GM12878 (cell line): Measurements from ENCODE around the gene SPACDR. TPM values are rescaled to one million over a fixed set of nuclear protein-coding genes. Genes with fewer than 3 reads are reported as not detected.
A peak's percentile ranks its signal among the peaks of the same experiment; 100 is the strongest.

Source experiments
- ATAC-seq: fragments of 200-7000 bp; cut with Tn5 transposase; 3 replicates; pipeline ENCODE4 v1.9.1; 2020; ENCODE audit warnings: mild to moderate bottlenecking, moderate library complexity
- BruUV-seq: library from RNA; stranded (reverse); fragments of 400-500 nt; replicated peaks from 2 replicates; lab custom pipeline; 2021; lab: Mats Ljungman, UMichigan
- CTCF ChIA-PET: fragments of 300-600 bp; sonication (Branson Sonifier 250); formaldehyde crosslinking; extraction: SDS; loops from one replicate; lab custom pipeline; 2021; ENCODE audit warnings: inconsistent platforms; lab: Yijun Ruan, JAX
- POLR2A ChIA-PET: fragments of 350-600 bp; formaldehyde crosslinking; extraction: SDS; loops from one replicate; lab custom pipeline; 2021; ENCODE audit warnings: inconsistent platforms; lab: Charles Lee
- RAD21 ChIA-PET: fragments of 300-600 bp; sonication (Branson Sonifier 250); formaldehyde crosslinking; loops from one replicate; lab custom pipeline; 2023; ENCODE audit warnings: antibody characterized with exemption; ENCODE audit not compliant: unreplicated experiment; lab: Charles Lee
- SMC1A ChIA-PET: fragments of 300-600 bp; sonication (Branson Sonifier 250); formaldehyde crosslinking; loops from one replicate; lab custom pipeline; 2023; ENCODE audit not compliant: unreplicated experiment, uncharacterized antibody; lab: Charles Lee
- DNase-seq: peaks from one replicate; pipeline ENCODE4 v3.0.0-alpha.2; 2011; ENCODE audit warnings: low read depth, low spot score
- FAIRE-seq: peaks from 3 replicates; lab custom pipeline; 2011; peaks lifted over from hg19 to GRCh38; lab: Jason Lieb, UNC
- H2AFZ ChIP-seq: 2 replicates; pipeline ENCODE4 v1.6.0; 2011; ENCODE audit warnings: low read depth, low read length, control low read depth; ENCODE audit not compliant: control insufficient read depth
- H3K27ac ChIP-seq: 2 replicates; pipeline ENCODE4 v1.5.1; 2011; ENCODE audit warnings: control low read depth; ENCODE audit not compliant: control insufficient read depth, insufficient read depth
- H3K27me3 ChIP-seq, 2 experiments: replicated peaks in 1 of 2; 2 replicates each; pipeline versions ENCODE4 v1.6.0 to v1.6.1; 2011; ENCODE audit warnings: low read length in 1 of 2; ENCODE audit not compliant: control insufficient read depth in 2 of 2, insufficient read depth in 2 of 2
- H3K36me3 ChIP-seq, 2 experiments: 2 replicates each; pipeline ENCODE4 v1.5.1; 2011; ENCODE audit warnings: low read length in 1 of 2; ENCODE audit not compliant: control insufficient read depth in 2 of 2, insufficient read depth in 2 of 2
- H3K4me1 ChIP-seq: 2 replicates; pipeline ENCODE4 v1.6.1; 2011; ENCODE audit warnings: mild to moderate bottlenecking, low read length, moderate library complexity, mixed read lengths; ENCODE audit not compliant: control insufficient read depth, insufficient read depth
- H3K4me2 ChIP-seq: 2 replicates; pipeline ENCODE4 v1.6.0; 2011; ENCODE audit warnings: control low read depth; ENCODE audit not compliant: control insufficient read depth, insufficient read depth
- H3K4me3 ChIP-seq: fragments of 200-600 bp; sonication (generic); 2 replicates; pipeline ENCODE4 v1.5.1; 2016
- H3K79me2 ChIP-seq: 2 replicates; pipeline ENCODE4 v1.6.0; 2011; ENCODE audit warnings: low read length; ENCODE audit not compliant: control insufficient read depth, insufficient read depth
- H3K9ac ChIP-seq: 2 replicates; pipeline ENCODE4 v1.8.0; 2011; ENCODE audit warnings: low read length, control low read depth, mixed read lengths; ENCODE audit not compliant: control insufficient read depth, insufficient read depth
- H3K9me3 ChIP-seq: replicated peaks from 3 replicates; pipeline ENCODE4 v1.5.1; 2011; ENCODE audit warnings: mild to moderate bottlenecking, low read length; ENCODE audit not compliant: control insufficient read depth, insufficient read depth
- H4K20me1 ChIP-seq: 2 replicates; pipeline ENCODE4 v1.6.0; 2011; ENCODE audit not compliant: control insufficient read depth, insufficient read depth
- BHLHE40 ChIP-seq, 2 experiments: fragments of 450-650 bp in 1 of 2; IDR thresholded peaks; 2 replicates each; pipeline ENCODE4 v1.6.1; 2011 to 2017; ENCODE audit warnings: low read depth in 2 of 2, borderline replicate concordance in 1 of 2, improper control_type of control experiment in 1 of 2, low read length in 1 of 2, mild to moderate bottlenecking in 1 of 2
- E2F4 ChIP-seq: IDR thresholded peaks from 2 replicates; pipeline ENCODE4 v1.6.1; 2012; ENCODE audit warnings: low read depth, low read length, improper control_type of control experiment
- EED ChIP-seq: sonication (generic); IDR thresholded peaks from 2 replicates; pipeline ENCODE4 v1.6.1; 2016; ENCODE audit warnings: antibody characterized with exemption, low read depth
- KAT2A ChIP-seq: conservative IDR thresholded peaks from 2 replicates; pipeline ENCODE4 v1.6.1; 2011; ENCODE audit warnings: low read depth, low read length; ENCODE audit not compliant: control insufficient read depth
- MTA2 ChIP-seq: fragments of 450-650 bp; IDR thresholded peaks from 2 replicates; pipeline ENCODE4 v1.6.1; 2016; ENCODE audit warnings: low read depth, mild to moderate bottlenecking, moderate library complexity
- NBN ChIP-seq: fragments of 450-650 bp; IDR thresholded peaks from 2 replicates; pipeline ENCODE4 v1.6.1; 2016
- NKRF ChIP-seq: fragments of 450-650 bp; conservative IDR thresholded peaks from 2 replicates; pipeline ENCODE4 v1.6.1; 2017; ENCODE audit warnings: mild to moderate bottlenecking, moderate library complexity
- RAD51 ChIP-seq: fragments of 450-650 bp; IDR thresholded peaks from 2 replicates; pipeline ENCODE4 v1.6.1; 2016; ENCODE audit warnings: moderate library complexity, mild to moderate bottlenecking, inconsistent platforms
- RUNX3 ChIP-seq: IDR thresholded peaks from 2 replicates; pipeline ENCODE4 v1.6.1; 2012; ENCODE audit warnings: low read length, inconsistent platforms
- SMARCA5 ChIP-seq: fragments of 450-650 bp; IDR thresholded peaks from 2 replicates; pipeline ENCODE4 v1.6.1; 2017; ENCODE audit warnings: mild to moderate bottlenecking
- SP1 ChIP-seq: IDR thresholded peaks from one replicate; pipeline ENCODE4 v1.6.1; 2011; ENCODE audit warnings: low read depth, low read length
- TARDBP ChIP-seq: IDR thresholded peaks from 2 replicates; pipeline ENCODE4 v1.6.1; 2016; ENCODE audit warnings: borderline replicate concordance
- YY1 ChIP-seq: IDR thresholded peaks from 2 replicates; pipeline ENCODE4 v1.6.1; 2011; ENCODE audit warnings: low read depth, mild to moderate bottlenecking, low read length
- ZBED1 ChIP-seq: IDR thresholded peaks from 2 replicates; pipeline ENCODE4 v1.6.1; 2016; ENCODE audit warnings: borderline replicate concordance
- ZNF592 ChIP-seq: fragments of 450-650 bp; IDR thresholded peaks from 2 replicates; pipeline ENCODE4 v1.6.1; 2017; ENCODE audit warnings: mild to moderate bottlenecking, moderate library complexity
- ZSCAN29 ChIP-seq: fragments of 450-650 bp; IDR thresholded peaks from 2 replicates; pipeline ENCODE4 v1.6.1; 2017; ENCODE audit warnings: mild to moderate bottlenecking, moderate library complexity
- WGBS: methylation state at CpG from one replicate; pipeline ENCODE4 v1.1.6; 2016; ENCODE audit warnings: low lambda C conversion rate; ENCODE audit not compliant: insufficient replicate concordance, insufficient coverage; ENCODE audit errors: missing lambda C conversion rate; 5-methylcytosine and 5-hydroxymethylcytosine counted together
- in situ Hi-C: fragments of 300-500 bp; cut with MboI; formaldehyde crosslinking; loops from 9 replicates; pipeline ENCODE4 v1.14.3; 2018; ENCODE audit warnings: mixed read lengths
- intact Hi-C: fragments of 100-400 bp; cut with micrococcal nuclease; formaldehyde crosslinking; loops from one replicate; pipeline ENCODE4 v1.14.2; 2022; ENCODE audit not compliant: unreplicated experiment
- polyA plus RNA-seq, 11 experiments: library from polyadenylated mRNA; depleted of rRNA in 4 of 11; unstranded in 6 of 11; stranded (reverse) in 5 of 11; fragments of >200 nt; fragmentation: Nextera tagmentation in 4 of 11; fragmentation: Illumina TruSeq in 1 of 11; extraction: Ambion mirVana in 4 of 11; extraction: Trizol in 1 of 11; gene quantifications; 1 replicate in 1 of 11; 2 replicates in 10 of 11; pipeline versions ENCODE4 v1.2.1 to v1.2.3, GENCODE V29; 2011 to 2016; ENCODE audit warnings: inconsistent platforms in 2 of 11, missing spikeins in 2 of 11, low read depth in 1 of 11
- total RNA-seq, 4 experiments: library from RNA; depleted of rRNA in 3 of 4; stranded (reverse); fragments of >200 nt in 3 of 4; fragmentation: Illumina TruSeq in 1 of 4; extraction: Trizol in 1 of 4; gene quantifications; 2 replicates each; pipeline versions ENCODE4 v1.2.1 to v1.2.3, GENCODE V29; 2013 to 2021

The SPACDR gene
- total and polyA plus RNA-seq, 10 of the 15 experiments (the other 5 are each of a cell fraction or from before 2014, with no cell fraction given), result 0.18 to 1.5 (median 0.63) TPM

DNA sequence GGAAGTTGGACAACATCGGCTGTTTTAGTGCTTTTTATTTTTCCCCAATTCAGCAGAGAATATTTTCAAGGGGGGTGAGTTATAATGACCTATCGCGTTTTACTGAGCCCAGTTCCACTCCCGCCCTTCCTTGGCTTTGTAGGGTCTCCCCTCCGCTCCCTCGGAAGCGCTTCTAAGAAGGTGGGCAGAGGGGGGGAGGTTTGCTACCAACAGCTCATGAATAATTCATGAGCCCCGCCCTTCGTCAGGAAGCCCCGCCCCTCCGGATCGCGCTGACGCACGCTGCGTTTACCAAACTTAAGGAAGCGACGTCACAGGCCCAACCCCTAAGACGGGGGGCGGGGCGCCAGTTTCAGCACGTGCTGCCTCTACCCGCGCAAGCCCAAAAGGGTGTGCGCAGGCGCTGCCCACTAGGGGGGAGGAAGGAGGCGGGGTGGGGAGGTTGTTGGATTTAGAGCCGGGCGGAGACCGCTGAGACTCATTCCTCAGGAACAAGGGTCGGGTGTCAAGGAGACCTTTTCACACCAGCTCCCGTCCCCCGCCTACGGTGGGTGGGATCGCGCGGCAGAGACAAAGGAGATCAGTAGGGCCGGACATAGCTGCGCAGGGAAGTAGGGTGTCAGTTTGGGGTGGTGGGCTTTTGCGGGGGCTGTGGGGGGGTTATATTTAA is 35.0 kb downstream of the SPACDR start:
- peaks cover 2 to 14% of the 10 kb centered on the region in 2 experiments; a peak in 3 of 4 replicates for H3K36me3 ChIP-seq
- H2AFZ ChIP-seq, result peak overlapping the region; percentile 42; the same call in 1 of the 2 replicates
- H3K27ac ChIP-seq, result peak overlapping the region; percentile 99
- ATAC-seq (peak; percentile 68), FAIRE-seq (no peak), DNase-seq (peak; percentile 96)
- WGBS, result 1% methylated on average over 40 of the region's 40 CpGs
- H3K9ac ChIP-seq, result peak overlapping the region; percentile 98
- peaks cover 36% of the 10 kb centered on the region for H3K79me2 ChIP-seq
- intact Hi-C loops, result loop anchor here (1.0 kb wide), 1 partner anchor 33 kb away; no protein-coding TSS in a partner anchor
- POLR2A ChIA-PET, result interaction anchor here (0.5 to 2.5 kb wide), 34 partner anchors 8 to 447 kb away, joined by 3 to 18 read pairs (median 6); partner anchors contain the start of genes FBXO24, LRCH4, MOSPD3 and POP7
- RAD21 ChIA-PET, result interaction anchor here (0.7 to 3.1 kb wide), 18 partner anchors 9 to 280 kb away, joined by 3 to 25 read pairs (median 4); partner anchors contain the start of gene LAMTOR4
- no peaks in the 10 kb centered on the region for H4K20me1 ChIP-seq
- H3K9me3 ChIP-seq, result no peaks in the 10 kb centered on the region
- SMC1A ChIA-PET, result interaction anchor here (0.6 to 3.0 kb wide), 10 partner anchors 9 to 244 kb away, joined by 3 to 15 read pairs (median 4); no protein-coding TSS in a partner anchor
- H3K4me1 ChIP-seq, result peaks cover 28% of the 10 kb centered on the region
- peak overlapping the region; percentile 74 for H3K4me3 ChIP-seq
- in situ Hi-C loops, result no loop called here
- CTCF ChIA-PET, result interaction anchor here (0.6 to 1.6 kb wide), 8 partner anchors 13 to 108 kb away, joined by 3 to 8 read pairs (median 4); partner anchors contain the start of gene PILRB
- peak overlapping the region; percentile 66 for H3K4me2 ChIP-seq
- BruUV-seq, result no TSS peak
- no peaks in the 10 kb centered on the region for H3K27me3 ChIP-seq
- TF ChIP-seq TARDBP (0 out of 2 replicates have a peak, but pooled peaks have one; percentile 67), NKRF (peak; percentile 15), BHLHE40 (IDR thresholded peaks at IDR 0.05; ENCODE audit: borderline replicate concordance in 1 of 2, low read depth in 2 of 2, low read length in 1 of 2) (peak; percentile 100), ZSCAN29 (0 out of 2 replicates have a peak, but pooled peaks have one; percentile 30), RUNX3 (no peak), ZNF592 (peak; percentile 49; the same call in 1 of the 2 replicates), SMARCA5 (peak; percentile 94), KAT2A (no peak), SP1 (peak; percentile 65), RAD51 (peak; percentile 89), ZBED1 (0 out of 2 replicates have a peak, but pooled peaks have one; percentile 0), E2F4 (0 out of 2 replicates have a peak, but pooled peaks have one; percentile 58), EED (no peak), YY1 (0 out of 2 replicates have a peak, but pooled peaks have one; percentile 8), MTA2 (peak; percentile 48; the same call in 1 of the 2 replicates), NBN (peak; percentile 71)
